Activated CD8-positive, alpha-beta memory T cell treated with anti-CD3 and anti-CD28 coated beads for 24 hours (primary cell): ENCODE measurements around the gene ZNF367.

Experiments
- DNase-seq: peaks from one replicate; pipeline ENCODE4 v3.0.0-alpha.2; 2020

ZNF367 gene

GRCh38 chr9:96418083-96418919 is at the start of gene ZNF367:
ZNF367 (minus strand) TSS chr9:96418370; CDS start chr9:96418032, 338 bp downstream.
- peak; percentile 95 for DNase-seq

GRCh38 chr9:96467784-96468183 is 49.6 kb upstream of the ZNF367 start:
- no peak for DNase-seq

GRCh38 chr9:96464426-96464825 is 46.3 kb upstream of the ZNF367 start:
- DNase-seq: no peak

- DNase-seq: no peak
These were observed 44.4 kb upstream of the ZNF367 start for GRCh38 chr9:96462541-96462940.

GRCh38 chr9:96461336-96461735 is 43.2 kb upstream of the ZNF367 start:
- DNase-seq: no peak

GRCh38 chr9:96460882-96461281 is 42.7 kb upstream of the ZNF367 start:
- no peak for DNase-seq

GRCh38 chr9:96460470-96460869 is 42.3 kb upstream of the ZNF367 start:
- no peak for DNase-seq

GRCh38 chr9:96459268-96460007 is 41.3 kb upstream of the ZNF367 start:
- peak; percentile 33 for DNase-seq

GRCh38 chr9:96458226-96458625 is 40.1 kb upstream of the ZNF367 start:
- peak; percentile 11 for DNase-seq

GRCh38 chr9:96457266-96457665 is 39.1 kb upstream of the ZNF367 start:
- DNase-seq: no peak

GRCh38 chr9:96453625-96454024 is 35.5 kb upstream of the ZNF367 start:
- DNase-seq: peak; percentile 21

GRCh38 chr9:96450613-96451528 is 32.7 kb upstream of the ZNF367 start:
- peak; percentile 72 for DNase-seq

- peak; percentile 97 for DNase-seq
These were observed 31.9 kb upstream of the ZNF367 start, which contains the start of gene HABP4 for GRCh38 chr9:96449845-96450612. HABP4 (plus strand) TSS chr9:96450169; CDS start chr9:96450280, 111 bp downstream.

GRCh38 chr9:96449523-96449844 is 31.3 kb upstream of the ZNF367 start:
- no peak for DNase-seq

- DNase-seq: no peak
These were observed 30.5 kb upstream of the ZNF367 start for GRCh38 chr9:96448546-96449170.

- no peak for DNase-seq
These were observed 29.2 kb upstream of the ZNF367 start for GRCh38 chr9:96447406-96447805.

GRCh38 chr9:96442491-96442890 is 24.3 kb upstream of the ZNF367 start:
- no peak for DNase-seq

GRCh38 chr9:96441798-96442445 is 23.8 kb upstream of the ZNF367 start:
- no peak for DNase-seq

GRCh38 chr9:96440671-96441199 is 22.6 kb upstream of the ZNF367 start:
- DNase-seq: no peak

GRCh38 chr9:96437454-96437853 is 19.3 kb upstream of the ZNF367 start:
- DNase-seq: no peak
